HepG2 (cell line): Measurements from ENCODE around the gene INHBB. TPM values are rescaled to one million over a fixed set of nuclear protein-coding genes. Genes with fewer than 3 reads are reported as not detected.

Experiments
- ATAC-seq: fragments of 200-7000 bp; cut with Tn5 transposase; 3 replicates; pipeline ENCODE4 v1.9.1; 2020; ENCODE audit warnings: mild to moderate bottlenecking, moderate library complexity
- BruUV-seq: library from RNA; stranded (reverse); fragments of 400-500 nt; replicated peaks from 2 replicates; lab custom pipeline; 2021; lab: Mats Ljungman, UMichigan
- CTCF ChIA-PET: fragments of 300-600 bp; formaldehyde crosslinking; extraction: SDS; loops from one replicate; lab custom pipeline; 2021; ENCODE audit warnings: low total read pairs, inconsistent platforms, low intra/inter-chr PET ratio; lab: Yijun Ruan, JAX
- POLR2A ChIA-PET: fragments of 350-600 bp; sonication (Branson Sonifier 250); formaldehyde crosslinking; loops from one replicate; lab custom pipeline; 2020; ENCODE audit warnings: antibody characterized with exemption, inconsistent platforms; lab: Yijun Ruan, JAX
- DNase-seq: peaks from one replicate; pipeline ENCODE4 v3.0.0-alpha.2; 2015; ENCODE audit warnings: low spot score
- FAIRE-seq: peaks from 3 replicates; lab custom pipeline; 2011; peaks lifted over from hg19 to GRCh38; lab: Jason Lieb, UNC
- H2AFZ ChIP-seq: one replicate; pipeline ENCODE4 v1.6.1; 2011; ENCODE audit warnings: low read length, inconsistent platforms
- H3K27ac ChIP-seq: fragments of 300-600 bp; 3 replicates; pipeline ENCODE4 v1.8.0; 2011; ENCODE audit warnings: mixed run types, mild to moderate bottlenecking, mixed read lengths, low read length, inconsistent platforms; ENCODE audit not compliant: insufficient read depth; ENCODE audit errors: extremely low read length
- H3K27me3 ChIP-seq, 2 experiments: fragments of 200-600 bp in 1 of 2; 2 replicates in 1 of 2; 3 replicates in 1 of 2; pipeline versions ENCODE4 v1.6.0 to v1.8.0; 2011; ENCODE audit warnings: low read length in 2 of 2, mild to moderate bottlenecking in 2 of 2, moderate library complexity in 2 of 2, inconsistent platforms in 1 of 2; ENCODE audit not compliant: insufficient read depth in 2 of 2, control insufficient read depth in 1 of 2
- H3K36me3 ChIP-seq, 2 experiments: fragments of 200-600 bp in 1 of 2; replicated peaks in 1 of 2; 2 replicates in 1 of 2; 3 replicates in 1 of 2; pipeline versions ENCODE4 v1.5.1 to v1.8.0; 2011; ENCODE audit warnings: low read length in 2 of 2, inconsistent platforms in 1 of 2; ENCODE audit not compliant: insufficient read depth in 2 of 2, control insufficient read depth in 1 of 2
- H3K4me1 ChIP-seq: 2 replicates; pipeline ENCODE4 v1.5.1; 2012; ENCODE audit warnings: low read length, inconsistent platforms; ENCODE audit not compliant: insufficient read depth
- H3K4me2 ChIP-seq: 2 replicates; pipeline ENCODE4 v1.6.0; 2011; ENCODE audit warnings: low read depth, low read length, inconsistent platforms
- H3K4me3 ChIP-seq, 3 experiments: fragments of 200-600 bp in 1 of 3; sonication (generic), shearing (Covaris generic) in 1 of 3; replicated peaks in 1 of 3; 2 replicates each; pipeline ENCODE4 v1.5.1; 2011 to 2016; ENCODE audit warnings: low read length in 3 of 3, inconsistent platforms in 2 of 3, low read depth in 2 of 3, mild to moderate bottlenecking in 2 of 3, control low read depth in 1 of 3, mixed read lengths in 1 of 3; ENCODE audit not compliant: insufficient read depth in 1 of 3
- H3K79me2 ChIP-seq: one replicate; pipeline ENCODE4 v1.6.1; 2011; ENCODE audit warnings: low read length, inconsistent platforms; ENCODE audit not compliant: insufficient read depth
- H3K9ac ChIP-seq: 2 replicates; pipeline ENCODE4 v1.6.0; 2011; ENCODE audit warnings: mild to moderate bottlenecking, low read depth, low read length, inconsistent platforms; ENCODE audit not compliant: insufficient read depth
- H3K9me3 ChIP-seq: 2 replicates; pipeline ENCODE4 v1.5.1; 2012; ENCODE audit warnings: mild to moderate bottlenecking, low read length
- H4K20me1 ChIP-seq: 2 replicates; pipeline ENCODE4 v1.6.0; 2011; ENCODE audit warnings: inconsistent platforms, mild to moderate bottlenecking, low read length, moderate library complexity; ENCODE audit not compliant: insufficient read depth
- EZH2 ChIP-seq: conservative IDR thresholded peaks from 2 replicates; pipeline ENCODE4 v1.6.1; 2012; ENCODE audit warnings: mild to moderate bottlenecking, low read depth, low read length, moderate library complexity
- NKX3-1 ChIP-seq: sonication (generic); formaldehyde crosslinking; IDR thresholded peaks from 2 replicates; pipeline ENCODE4 v1.5.0; 2020; ENCODE audit warnings: missing genetic modification reagents
- PHB2 ChIP-seq: fragments of 450-650 bp; IDR thresholded peaks from 2 replicates; pipeline ENCODE4 v1.6.1; 2018; ENCODE audit not compliant: partially characterized antibody
- RFXAP ChIP-seq: sonication (generic); formaldehyde crosslinking; IDR thresholded peaks from 2 replicates; pipeline ENCODE4 v1.4.0; 2020; ENCODE audit warnings: missing genetic modification reagents, borderline replicate concordance
- TEAD2 ChIP-seq: sonication (generic); formaldehyde crosslinking; IDR thresholded peaks from 2 replicates; pipeline ENCODE4 v1.9.0; 2021; ENCODE audit warnings: missing genetic modification reagents
- THYN1 ChIP-seq: sonication (generic); formaldehyde crosslinking; IDR thresholded peaks from 2 replicates; pipeline ENCODE4 v1.8.1; 2023; ENCODE audit warnings: low read depth, mild to moderate bottlenecking, moderate library complexity, missing genetic modification reagents, borderline replicate concordance
- ZNF101 ChIP-seq: sonication (generic); formaldehyde crosslinking; IDR thresholded peaks from 2 replicates; pipeline ENCODE4 v1.4.0; 2020; ENCODE audit warnings: mild to moderate bottlenecking, low read depth, missing genetic modification reagents, borderline replicate concordance
- ZNF3 ChIP-seq: IDR thresholded peaks from 2 replicates; pipeline ENCODE4 v1.7.0; 2017; ENCODE audit warnings: inconsistent platforms
- ZNF460 ChIP-seq: sonication (generic); formaldehyde crosslinking; IDR thresholded peaks from 2 replicates; pipeline ENCODE4 v1.5.1; 2020; ENCODE audit warnings: missing genetic modification reagents, mild to moderate bottlenecking, borderline replicate concordance
- ZNF562 ChIP-seq: sonication (generic); formaldehyde crosslinking; IDR thresholded peaks from 2 replicates; pipeline ENCODE4 v1.8.0; 2022; ENCODE audit warnings: missing genetic modification reagents, borderline replicate concordance
- ZNF629 ChIP-seq: sonication (generic); formaldehyde crosslinking; conservative IDR thresholded peaks from 2 replicates; pipeline ENCODE4 v1.5.0; 2020; ENCODE audit warnings: missing genetic modification reagents
- WGBS: methylation state at CpG from one replicate; pipeline ENCODE4 v1.1.6; 2017; ENCODE audit warnings: low lambda C conversion rate; 5-methylcytosine and 5-hydroxymethylcytosine counted together
- in situ Hi-C: cut with HindIII; loops from 2 replicates; pipeline ENCODE4 v1.10.0; 2017; ENCODE audit warnings: low pct_unique_long_range_greater_than_20kb; ENCODE audit not compliant: extremely low pct_ligation_motif_present
- intact Hi-C: fragments of 100-400 bp; cut with micrococcal nuclease; formaldehyde crosslinking; loops from one replicate; pipeline ENCODE4 v1.10.0; 2022; ENCODE audit not compliant: unreplicated experiment
- polyA plus RNA-seq, 8 experiments: library from polyadenylated mRNA; depleted of rRNA in 3 of 8; stranded (reverse) in 7 of 8; unstranded in 1 of 8; fragments of >200 nt; fragmentation: Illumina TruSeq in 4 of 8; extraction: Trizol in 4 of 8; gene quantifications; 2 replicates each; pipeline versions ENCODE4 v1.2.1 to v1.2.3, GENCODE V29; 2011 to 2016; ENCODE audit warnings: low read depth in 4 of 8, missing spikeins in 1 of 8, mixed read lengths in 1 of 8; ENCODE audit not compliant: insufficient read depth in 1 of 8
- total RNA-seq, 5 experiments: library from RNA; depleted of rRNA; stranded (reverse); fragments of >200 nt; fragmentation: Illumina TruSeq; extraction: Trizol; gene quantifications; 2 replicates each; pipeline ENCODE4 v1.2.3, GENCODE V29; 2016; ENCODE audit warnings: low read depth in 1 of 5
- TF ChIP-seq, protein P1 (sequence below): sonication (generic); formaldehyde crosslinking; IDR thresholded peaks from 2 replicates; pipeline ENCODE4 v1.4.0; 2020; ENCODE audit warnings: missing genetic modification reagents, borderline replicate concordance
- TF ChIP-seq, protein P2 (sequence below): fragments of 450-650 bp; IDR thresholded peaks from 2 replicates; pipeline ENCODE4 v1.6.1; 2017

INHBB gene
- total and polyA plus RNA-seq, 2 of the 13 experiments (the other 11 are each of a cell fraction or from before 2014, with no cell fraction given): 0.20 to 1.7 TPM

GRCh38 chr2:120354935-120355779, 9.2 kb downstream of the INHBB start:
- 23% methylated on average over 9 of the region's 15 CpGs for WGBS
- BruUV-seq: no TSS peak
- POLR2A ChIA-PET: no interaction called here

GRCh38 chr2:120355780-120356266, 9.9 kb downstream of the INHBB start:
- no peaks in the 10 kb centered on the region for H3K79me2 ChIP-seq
- 13% methylated on average over 3 of the region's 6 CpGs for whole genome bisulfite sequencing
- ATAC-seq (no peak), FAIRE-seq (no peak), DNase-seq (no peak)
- no TSS peak for BruUV-seq
- ChIA-PET CTCF (no interaction called here), POLR2A (no interaction called here)
- H3K9ac ChIP-seq: no peak overlapping the region
- H3K4me2 ChIP-seq: no peak overlapping the region
- H4K20me1 ChIP-seq: no peaks in the 10 kb centered on the region
- intact Hi-C loops (no loop called here), in situ Hi-C loops (no loop called here)
- no peak overlapping the region for H3K27ac ChIP-seq
- H3K4me1 ChIP-seq: no peaks in the 10 kb centered on the region
- TF ChIP-seq EZH2 (0 out of 2 replicates have a peak, but pooled peaks have one; percentile 2), THYN1 (CRISPR knock-in tag) (no peak), ZNF562 (CRISPR knock-in tag) (no peak), RFXAP (no peak), ZNF629 (peak; percentile 88)
- TF ChIP-seq, protein P1, sequence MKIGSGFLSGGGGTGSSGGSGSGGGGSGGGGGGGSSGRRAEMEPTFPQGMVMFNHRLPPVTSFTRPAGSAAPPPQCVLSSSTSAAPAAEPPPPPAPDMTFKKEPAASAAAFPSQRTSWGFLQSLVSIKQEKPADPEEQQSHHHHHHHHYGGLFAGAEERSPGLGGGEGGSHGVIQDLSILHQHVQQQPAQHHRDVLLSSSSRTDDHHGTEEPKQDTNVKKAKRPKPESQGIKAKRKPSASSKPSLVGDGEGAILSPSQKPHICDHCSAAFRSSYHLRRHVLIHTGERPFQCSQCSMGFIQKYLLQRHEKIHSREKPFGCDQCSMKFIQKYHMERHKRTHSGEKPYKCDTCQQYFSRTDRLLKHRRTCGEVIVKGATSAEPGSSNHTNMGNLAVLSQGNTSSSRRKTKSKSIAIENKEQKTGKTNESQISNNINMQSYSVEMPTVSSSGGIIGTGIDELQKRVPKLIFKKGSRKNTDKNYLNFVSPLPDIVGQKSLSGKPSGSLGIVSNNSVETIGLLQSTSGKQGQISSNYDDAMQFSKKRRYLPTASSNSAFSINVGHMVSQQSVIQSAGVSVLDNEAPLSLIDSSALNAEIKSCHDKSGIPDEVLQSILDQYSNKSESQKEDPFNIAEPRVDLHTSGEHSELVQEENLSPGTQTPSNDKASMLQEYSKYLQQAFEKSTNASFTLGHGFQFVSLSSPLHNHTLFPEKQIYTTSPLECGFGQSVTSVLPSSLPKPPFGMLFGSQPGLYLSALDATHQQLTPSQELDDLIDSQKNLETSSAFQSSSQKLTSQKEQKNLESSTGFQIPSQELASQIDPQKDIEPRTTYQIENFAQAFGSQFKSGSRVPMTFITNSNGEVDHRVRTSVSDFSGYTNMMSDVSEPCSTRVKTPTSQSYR (CRISPR knock-in tag): no peak
- TF ChIP-seq, protein P2, sequence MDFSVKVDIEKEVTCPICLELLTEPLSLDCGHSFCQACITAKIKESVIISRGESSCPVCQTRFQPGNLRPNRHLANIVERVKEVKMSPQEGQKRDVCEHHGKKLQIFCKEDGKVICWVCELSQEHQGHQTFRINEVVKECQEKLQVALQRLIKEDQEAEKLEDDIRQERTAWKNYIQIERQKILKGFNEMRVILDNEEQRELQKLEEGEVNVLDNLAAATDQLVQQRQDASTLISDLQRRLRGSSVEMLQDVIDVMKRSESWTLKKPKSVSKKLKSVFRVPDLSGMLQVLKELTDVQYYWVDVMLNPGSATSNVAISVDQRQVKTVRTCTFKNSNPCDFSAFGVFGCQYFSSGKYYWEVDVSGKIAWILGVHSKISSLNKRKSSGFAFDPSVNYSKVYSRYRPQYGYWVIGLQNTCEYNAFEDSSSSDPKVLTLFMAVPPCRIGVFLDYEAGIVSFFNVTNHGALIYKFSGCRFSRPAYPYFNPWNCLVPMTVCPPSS: no peak
- no peaks in the 10 kb centered on the region for H3K9me3 ChIP-seq
- H3K36me3 ChIP-seq: no peaks in the 10 kb centered on the region
- peaks cover 27 to 89% of the 10 kb centered on the region in 2 experiments for H3K27me3 ChIP-seq
- no peak overlapping the region for H2AFZ ChIP-seq
- no peak overlapping the region for H3K4me3 ChIP-seq

More at GRCh38 chr2:120354935-120355779, 9.2 kb downstream of the INHBB start:
- no peak overlapping the region for H3K27ac ChIP-seq
- no peak overlapping the region for H3K9ac ChIP-seq
- no peaks in the 10 kb centered on the region for H3K36me3 ChIP-seq
- no peak for FAIRE-seq
- no peaks in the 10 kb centered on the region for H3K79me2 ChIP-seq
- in situ Hi-C loops: no loop called here
- peaks cover 25 to 88% of the 10 kb centered on the region in 2 experiments for H3K27me3 ChIP-seq
- H2AFZ ChIP-seq: no peak overlapping the region
- no peak for ATAC-seq
- H4K20me1 ChIP-seq: no peaks in the 10 kb centered on the region
- no peak overlapping the region for H3K4me2 ChIP-seq
- H3K4me1 ChIP-seq: no peaks in the 10 kb centered on the region
- DNase-seq: no peak
- intact Hi-C loops: no loop called here
- H3K4me3 ChIP-seq: no peak overlapping the region
- H3K9me3 ChIP-seq: no peaks in the 10 kb centered on the region
- CTCF ChIA-PET: no interaction called here
- TF ChIP-seq PHB2: no peak
- TF ChIP-seq TEAD2: no peak
- no peak for TF ChIP-seq NKX3-1
- TF ChIP-seq ZNF3 (CRISPR knock-in tag): peak; percentile 93
- no peak for TF ChIP-seq ZNF460
- TF ChIP-seq ZNF101 (CRISPR knock-in tag): no peak
